Gastrocnemius medialis (tissue), 4 donors: ENCODE results near the gene ANKRD13B.

Experiments
- POLR2A ChIP-seq, 2 donors: fragments of 450-650 bp; IDR thresholded peaks; one replicate each; pipeline ENCODE4 v1.6.1; 2017; ENCODE audit warnings: antibody characterized with exemption in 2 of 2, mild to moderate bottlenecking in 2 of 2, moderate library complexity in 2 of 2
- TF ChIP-seq, protein P1 (sequence below), 5 experiments: fragments of 450-650 bp in 3 of 5; fragments of 200-600 bp in 2 of 5; sonication (generic) in 2 of 5; IDR thresholded peaks in 4 of 5; conservative IDR thresholded peaks in 1 of 5; 1 replicate in 4 of 5; 2 replicates in 1 of 5; pipeline ENCODE4 v1.5.1; 2016 to 2019; ENCODE audit warnings: antibody characterized with exemption in 5 of 5, mild to moderate bottlenecking in 3 of 5, moderate library complexity in 3 of 5

DNA sequence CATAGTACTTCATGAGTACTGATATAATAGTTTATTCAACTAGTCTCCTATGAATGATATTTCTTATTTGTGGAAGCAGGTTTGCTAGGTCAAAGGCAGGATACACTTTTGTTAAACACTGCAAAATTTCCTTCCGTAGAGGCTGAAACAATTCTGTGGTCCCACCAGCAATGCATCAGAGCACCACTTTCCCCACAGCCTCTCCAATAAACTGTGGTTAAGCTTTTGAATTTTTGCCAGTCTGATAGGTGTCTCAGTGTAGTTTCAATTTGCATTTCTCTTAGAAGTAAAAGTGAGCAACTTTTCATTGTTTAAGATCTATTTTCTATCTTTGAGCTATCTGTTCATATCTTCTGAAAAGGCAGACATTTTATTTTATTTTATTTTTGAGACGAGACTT is 66.2 kb downstream of the ANKRD13B start:
- TF ChIP-seq, protein P1, sequence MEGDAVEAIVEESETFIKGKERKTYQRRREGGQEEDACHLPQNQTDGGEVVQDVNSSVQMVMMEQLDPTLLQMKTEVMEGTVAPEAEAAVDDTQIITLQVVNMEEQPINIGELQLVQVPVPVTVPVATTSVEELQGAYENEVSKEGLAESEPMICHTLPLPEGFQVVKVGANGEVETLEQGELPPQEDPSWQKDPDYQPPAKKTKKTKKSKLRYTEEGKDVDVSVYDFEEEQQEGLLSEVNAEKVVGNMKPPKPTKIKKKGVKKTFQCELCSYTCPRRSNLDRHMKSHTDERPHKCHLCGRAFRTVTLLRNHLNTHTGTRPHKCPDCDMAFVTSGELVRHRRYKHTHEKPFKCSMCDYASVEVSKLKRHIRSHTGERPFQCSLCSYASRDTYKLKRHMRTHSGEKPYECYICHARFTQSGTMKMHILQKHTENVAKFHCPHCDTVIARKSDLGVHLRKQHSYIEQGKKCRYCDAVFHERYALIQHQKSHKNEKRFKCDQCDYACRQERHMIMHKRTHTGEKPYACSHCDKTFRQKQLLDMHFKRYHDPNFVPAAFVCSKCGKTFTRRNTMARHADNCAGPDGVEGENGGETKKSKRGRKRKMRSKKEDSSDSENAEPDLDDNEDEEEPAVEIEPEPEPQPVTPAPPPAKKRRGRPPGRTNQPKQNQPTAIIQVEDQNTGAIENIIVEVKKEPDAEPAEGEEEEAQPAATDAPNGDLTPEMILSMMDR (IDR thresholded peaks at IDR 0.05 in 4 of 5, conservative IDR thresholded peaks at IDR 0.05 in 1 of 5): no peak
- TF ChIP-seq POLR2A (IDR thresholded peaks at IDR 0.05): no peak
